ENCODE measurements around the gene CDK5RAP2.
"Not testable (repeated sequence)": the region's sequence is repeated elsewhere in the genome, so short reads cannot be mapped to it uniquely, and the experiment has no call there.

Gene CDK5RAP2

DNA sequence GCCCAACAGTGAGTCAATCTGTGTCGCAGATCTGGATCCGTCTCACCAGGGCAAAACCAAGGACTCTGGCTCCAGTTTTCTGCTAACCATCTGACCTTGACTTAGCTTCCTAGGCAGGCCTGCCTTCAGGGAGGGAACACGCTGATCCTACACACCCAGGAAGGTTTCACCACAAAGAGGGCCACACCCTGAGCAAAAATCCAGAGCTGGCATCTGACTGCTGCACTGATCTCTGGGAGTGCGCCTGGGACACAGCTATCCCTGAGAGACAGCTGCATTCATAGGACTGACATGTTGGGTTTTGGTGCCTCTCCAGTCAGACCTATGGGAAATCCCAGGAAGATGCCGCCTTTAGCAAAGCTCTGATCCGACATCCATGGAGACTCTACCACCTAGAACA lies 47.5 kb downstream of the CDK5RAP2 start:
- TF ChIP-seq, protein P1, sequence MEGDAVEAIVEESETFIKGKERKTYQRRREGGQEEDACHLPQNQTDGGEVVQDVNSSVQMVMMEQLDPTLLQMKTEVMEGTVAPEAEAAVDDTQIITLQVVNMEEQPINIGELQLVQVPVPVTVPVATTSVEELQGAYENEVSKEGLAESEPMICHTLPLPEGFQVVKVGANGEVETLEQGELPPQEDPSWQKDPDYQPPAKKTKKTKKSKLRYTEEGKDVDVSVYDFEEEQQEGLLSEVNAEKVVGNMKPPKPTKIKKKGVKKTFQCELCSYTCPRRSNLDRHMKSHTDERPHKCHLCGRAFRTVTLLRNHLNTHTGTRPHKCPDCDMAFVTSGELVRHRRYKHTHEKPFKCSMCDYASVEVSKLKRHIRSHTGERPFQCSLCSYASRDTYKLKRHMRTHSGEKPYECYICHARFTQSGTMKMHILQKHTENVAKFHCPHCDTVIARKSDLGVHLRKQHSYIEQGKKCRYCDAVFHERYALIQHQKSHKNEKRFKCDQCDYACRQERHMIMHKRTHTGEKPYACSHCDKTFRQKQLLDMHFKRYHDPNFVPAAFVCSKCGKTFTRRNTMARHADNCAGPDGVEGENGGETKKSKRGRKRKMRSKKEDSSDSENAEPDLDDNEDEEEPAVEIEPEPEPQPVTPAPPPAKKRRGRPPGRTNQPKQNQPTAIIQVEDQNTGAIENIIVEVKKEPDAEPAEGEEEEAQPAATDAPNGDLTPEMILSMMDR (IDR thresholded peaks at IDR 0.05; ENCODE audit: unreplicated experiment in 3 of 3) = no peak
- H3K36me3 Mint-ChIP-seq (ENCODE audit: low read depth) = peaks cover 81% of the 10 kb centered on the region
- H3K27ac Mint-ChIP-seq = no peak overlapping the region
- no peak overlapping the region for H3K4me3 Mint-ChIP-seq
- no peaks in the 10 kb centered on the region for H3K9me3 Mint-ChIP-seq
- no peaks in the 10 kb centered on the region for H3K27me3 Mint-ChIP-seq (ENCODE audit: low read depth)
- no peaks in the 10 kb centered on the region for H3K4me1 Mint-ChIP-seq

DNA sequence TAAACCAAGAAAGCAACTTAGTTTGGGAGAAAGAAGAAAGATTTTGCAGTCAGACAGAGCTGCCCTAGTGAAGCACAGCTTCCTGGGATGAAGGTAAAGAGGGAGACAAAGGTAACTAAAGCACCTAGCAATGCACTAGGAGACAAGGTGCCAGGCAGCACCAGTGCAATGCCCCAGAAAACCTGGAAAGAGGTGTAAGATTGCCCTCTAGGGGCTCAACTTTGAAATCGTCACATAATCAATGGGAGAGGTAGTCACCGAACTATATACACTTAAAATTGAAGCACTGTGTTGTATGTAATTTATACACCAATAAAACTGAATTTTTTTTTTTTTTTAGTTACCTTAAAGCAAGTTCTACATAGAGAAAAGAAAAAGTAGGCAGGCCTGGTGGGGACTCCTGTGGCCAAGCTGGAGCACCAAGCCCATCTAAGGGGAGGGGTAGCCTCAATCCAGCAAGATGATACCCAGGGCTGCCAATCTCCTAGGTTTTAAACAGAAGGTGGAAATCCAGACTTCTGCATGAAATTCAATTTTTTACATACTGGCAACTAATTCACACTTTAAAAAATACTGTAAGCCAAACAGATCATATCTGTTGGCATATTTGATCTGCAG lies 48.2 kb downstream of the CDK5RAP2 start:
- TF ChIP-seq, protein P1 (IDR thresholded peaks at IDR 0.05; ENCODE audit: unreplicated experiment in 3 of 3) = peak; percentile 23 to 29 (median 25)
- Mint-ChIP-seq H3K27me3 (ENCODE audit: low read depth) (no peaks in the 10 kb centered on the region), H3K36me3 (ENCODE audit: low read depth) (peaks cover 81% of the 10 kb centered on the region), H3K9me3 (no peaks in the 10 kb centered on the region), H3K27ac (no peak overlapping the region), H3K4me1 (no peaks in the 10 kb centered on the region), H3K4me3 (no peak overlapping the region)

DNA sequence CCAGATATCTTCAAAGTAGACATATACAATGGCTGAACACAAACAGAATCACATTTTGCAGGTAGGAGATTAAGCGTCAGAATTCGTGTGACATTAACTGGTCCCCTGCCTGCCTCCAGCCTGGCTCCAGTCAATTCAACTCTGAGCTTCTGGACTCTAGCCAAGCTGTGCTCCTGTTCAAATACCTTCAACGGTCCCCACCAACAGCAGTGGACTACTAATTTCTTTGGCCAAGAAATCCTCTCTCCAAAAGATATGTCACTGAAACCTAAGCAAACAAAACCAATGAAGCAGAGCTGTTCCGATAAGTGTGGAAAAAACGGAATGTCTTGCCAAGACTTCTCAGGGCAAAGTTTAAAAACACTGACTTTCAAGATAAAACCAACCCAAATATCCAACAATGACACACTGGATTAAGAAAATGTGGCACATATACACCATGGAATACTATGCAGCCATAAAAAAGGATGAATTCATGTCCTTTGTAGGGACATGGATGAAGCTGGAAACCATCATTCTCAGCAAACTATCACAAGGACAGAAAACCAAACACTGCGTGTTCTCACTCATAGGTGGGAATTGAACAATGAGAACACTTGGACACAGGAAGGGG lies 49.6 kb downstream of the CDK5RAP2 start:
- H3K4me3 Mint-ChIP-seq; H3K9me3 Mint-ChIP-seq; H3K4me1 Mint-ChIP-seq; H3K27me3 Mint-ChIP-seq (ENCODE audit: low read depth); H3K27ac Mint-ChIP-seq: not testable (repeated sequence)
- H3K36me3 Mint-ChIP-seq (ENCODE audit: low read depth) = peaks cover 81% of the 10 kb centered on the region

DNA sequence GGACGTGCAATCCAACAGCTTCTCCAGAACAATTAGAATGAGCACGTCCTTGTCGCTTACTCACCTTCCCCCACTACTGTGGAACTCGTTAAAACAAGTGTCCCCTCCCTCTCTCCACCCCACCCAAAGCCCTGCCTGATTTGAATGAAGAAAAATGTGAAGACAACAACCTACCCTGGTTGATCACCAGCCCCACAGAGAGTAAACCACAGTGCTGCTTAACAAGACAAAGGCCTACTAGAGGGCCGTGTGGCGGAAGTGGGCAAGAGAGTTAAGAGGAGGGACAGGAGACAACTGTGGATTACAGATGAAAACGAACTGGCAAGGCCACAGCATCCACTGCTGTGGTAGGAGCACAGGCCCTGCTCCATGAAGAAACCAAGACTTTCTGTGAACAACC lies 51.1 kb downstream of the CDK5RAP2 start:
- no peak overlapping the region for H3K27ac Mint-ChIP-seq
- H3K9me3 Mint-ChIP-seq = no peaks in the 10 kb centered on the region
- TF ChIP-seq, protein P1 (IDR thresholded peaks at IDR 0.05; ENCODE audit: unreplicated experiment in 3 of 3) = no peak

DNA sequence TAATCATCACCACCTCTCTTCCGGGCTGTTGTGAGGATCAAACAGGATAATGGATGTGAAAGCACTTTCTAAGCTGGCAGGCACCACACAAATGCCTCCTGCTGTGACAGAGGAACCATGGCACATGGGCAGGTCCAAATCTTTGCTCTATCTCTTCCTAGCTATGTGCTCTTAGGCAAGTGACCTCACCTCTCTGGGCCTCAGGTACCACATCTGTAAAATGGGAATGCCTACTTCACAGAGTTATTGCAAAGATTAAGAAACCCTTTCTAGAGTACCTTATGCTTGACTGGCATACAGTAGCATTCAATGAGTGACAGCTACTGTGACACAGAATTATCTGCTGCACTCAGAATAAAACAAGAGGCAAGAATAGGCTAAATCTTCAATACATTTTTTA lies 51.6 kb downstream of the CDK5RAP2 start:
- Mint-ChIP-seq H3K27me3 (ENCODE audit: low read depth) (no peaks in the 10 kb centered on the region), H3K4me1 (no peaks in the 10 kb centered on the region), H3K9me3 (no peaks in the 10 kb centered on the region), H3K36me3 (ENCODE audit: low read depth) (peaks cover 83% of the 10 kb centered on the region), H3K4me3 (no peak overlapping the region), H3K27ac (no peak overlapping the region)
- TF ChIP-seq, protein P1 (IDR thresholded peaks at IDR 0.05; ENCODE audit: unreplicated experiment in 3 of 3) = no peak

More for the DNA sequence above, 51.1 kb downstream of the CDK5RAP2 start:
- Mint-ChIP-seq H3K4me3 (no peak overlapping the region), H3K36me3 (ENCODE audit: low read depth) (peaks cover 80% of the 10 kb centered on the region), H3K27me3 (ENCODE audit: low read depth) (no peaks in the 10 kb centered on the region), H3K4me1 (no peaks in the 10 kb centered on the region)

DNA sequence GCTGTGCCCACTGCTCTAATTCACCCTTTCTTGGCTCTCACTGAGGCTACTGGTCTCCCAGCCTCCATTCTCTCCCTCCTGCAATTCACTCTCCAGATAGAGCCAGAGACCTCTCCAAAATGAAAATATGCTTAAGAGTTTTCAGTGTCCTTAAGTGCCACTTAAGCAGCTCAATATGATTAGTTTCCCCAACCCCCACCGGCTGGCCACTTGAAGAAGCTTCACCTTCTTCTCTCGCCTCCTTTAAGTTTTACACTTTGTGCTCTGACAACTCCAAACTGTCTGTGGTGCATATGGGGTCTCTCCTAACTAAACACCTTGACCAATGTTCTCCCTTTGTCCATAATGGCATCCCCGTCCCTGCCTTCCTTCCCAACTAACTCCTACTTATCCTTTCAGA lies 53.4 kb downstream of the CDK5RAP2 start:
- TF ChIP-seq, protein P1 (IDR thresholded peaks at IDR 0.05; ENCODE audit: unreplicated experiment in 3 of 3) = no peak
- Mint-ChIP-seq H3K36me3 (ENCODE audit: low read depth) (peaks cover 85% of the 10 kb centered on the region), H3K27ac (no peak overlapping the region), H3K27me3 (ENCODE audit: low read depth) (no peaks in the 10 kb centered on the region), H3K4me1 (no peaks in the 10 kb centered on the region), H3K9me3 (no peaks in the 10 kb centered on the region), H3K4me3 (no peak overlapping the region)

Data from nephron (organoid).